Measurements from ENCODE around the gene POLR2E.

Gene POLR2E

GRCh38 chr19:1039646-1040475, 55.3 kb downstream of the POLR2E start, which contains the start of gene ABCA7:
ABCA7 (plus strand) TSS chr19:1040107; CDS start chr19:1041362, 1,255 bp downstream.
- DNase-seq (ENCODE audit: extremely low read depth, low read depth), result peak; percentile 91
- no peak for TF ChIP-seq CTCF (IDR thresholded peaks at IDR 0.05; ENCODE audit: low read depth, low read length, missing control alignments)
- H3K4me3 ChIP-seq (replicated peaks; ENCODE audit: low read depth, low read length), result peak within 1 kb of the TSS; percentile 50

- H3K4me3 ChIP-seq (replicated peaks; ENCODE audit: low read depth, low read length), result no peak overlapping the region
- no peak for TF ChIP-seq CTCF (IDR thresholded peaks at IDR 0.05; ENCODE audit: low read depth, low read length, missing control alignments)
- no peak for DNase-seq (ENCODE audit: extremely low read depth, low read depth)
These were observed 56.1 kb downstream of the POLR2E start for GRCh38 chr19:1038978-1039645.

DNA sequence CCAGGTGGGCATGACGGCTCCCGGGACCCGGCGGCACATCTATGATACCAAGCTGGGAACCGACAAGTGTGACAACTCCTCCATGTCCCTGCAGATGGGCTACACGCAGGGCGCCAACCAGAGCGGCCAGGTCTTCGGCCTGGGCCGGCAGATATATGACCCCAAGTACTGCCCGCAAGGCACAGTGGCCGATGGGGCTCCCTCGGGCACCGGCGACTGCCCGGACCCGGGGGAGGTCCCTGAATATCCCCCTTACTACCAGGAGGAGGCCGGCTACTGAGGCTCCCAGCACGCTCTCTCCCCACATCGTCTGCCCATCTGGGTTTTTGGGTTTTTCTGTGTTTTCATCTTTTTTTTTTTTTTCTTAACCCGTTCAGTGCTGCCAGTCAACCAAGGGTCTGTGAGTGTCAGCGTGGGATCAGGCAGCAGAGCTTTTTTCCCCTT, 57.5 kb downstream of the POLR2E start:
- TF ChIP-seq CTCF (IDR thresholded peaks at IDR 0.05; ENCODE audit: low read depth, low read length, missing control alignments), result no peak

More for the DNA sequence above, 57.5 kb downstream of the POLR2E start:
- no peak overlapping the region for H3K4me3 ChIP-seq (replicated peaks; ENCODE audit: low read depth, low read length)
- no peak for DNase-seq (ENCODE audit: extremely low read depth, low read depth)
